GM18508 (cell line): Measurements from ENCODE around the gene KRT28.

ENCODE experiments used
- ATAC-seq: cut with Tn5 transposase; IDR thresholded peaks from one replicate; pipeline ENCODE4 v1.9.1; 2021; ENCODE audit warnings: moderate number of reproducible peaks; ENCODE audit not compliant: insufficient read depth, unreplicated experiment

KRT28 gene, protein sequence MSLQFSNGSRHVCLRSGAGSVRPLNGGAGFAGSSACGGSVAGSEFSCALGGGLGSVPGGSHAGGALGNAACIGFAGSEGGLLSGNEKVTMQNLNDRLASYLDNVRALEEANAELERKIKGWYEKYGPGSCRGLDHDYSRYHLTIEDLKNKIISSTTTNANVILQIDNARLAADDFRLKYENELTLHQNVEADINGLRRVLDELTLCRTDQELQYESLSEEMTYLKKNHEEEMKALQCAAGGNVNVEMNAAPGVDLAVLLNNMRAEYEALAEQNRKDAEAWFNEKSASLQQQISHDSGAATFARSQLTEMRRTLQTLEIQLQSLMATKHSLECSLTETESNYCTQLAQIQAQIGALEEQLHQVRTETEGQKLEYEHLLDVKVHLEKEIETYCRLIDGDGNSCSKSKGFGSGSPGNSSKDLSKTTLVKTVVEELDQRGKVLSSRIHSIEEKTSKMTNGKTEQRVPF

DNA sequence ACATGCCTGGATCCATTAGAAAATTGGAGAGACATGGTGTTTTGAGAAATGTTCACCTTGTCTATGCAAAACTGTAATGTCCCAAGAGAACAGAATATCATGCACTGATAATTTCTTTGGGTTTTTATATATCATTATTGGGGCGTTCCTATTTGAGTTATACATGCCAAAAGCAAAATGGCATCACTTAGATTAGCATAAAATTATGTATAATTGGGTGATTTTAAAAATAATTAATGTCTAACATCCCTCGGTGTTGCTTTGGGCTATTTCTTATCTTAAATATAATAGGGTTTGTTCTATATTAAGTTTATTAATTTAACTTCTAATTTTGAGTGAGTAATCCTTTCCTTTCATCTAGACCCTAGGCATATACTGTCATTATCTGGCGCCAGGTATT is at the start of gene KRT28:
Gene KRT28, minus strand, starts transcription at position 101 of the 400 bp plus-strand sequence. Its CDS starts 66 bp downstream, at position 35.
- no peak for ATAC-seq

DNA sequence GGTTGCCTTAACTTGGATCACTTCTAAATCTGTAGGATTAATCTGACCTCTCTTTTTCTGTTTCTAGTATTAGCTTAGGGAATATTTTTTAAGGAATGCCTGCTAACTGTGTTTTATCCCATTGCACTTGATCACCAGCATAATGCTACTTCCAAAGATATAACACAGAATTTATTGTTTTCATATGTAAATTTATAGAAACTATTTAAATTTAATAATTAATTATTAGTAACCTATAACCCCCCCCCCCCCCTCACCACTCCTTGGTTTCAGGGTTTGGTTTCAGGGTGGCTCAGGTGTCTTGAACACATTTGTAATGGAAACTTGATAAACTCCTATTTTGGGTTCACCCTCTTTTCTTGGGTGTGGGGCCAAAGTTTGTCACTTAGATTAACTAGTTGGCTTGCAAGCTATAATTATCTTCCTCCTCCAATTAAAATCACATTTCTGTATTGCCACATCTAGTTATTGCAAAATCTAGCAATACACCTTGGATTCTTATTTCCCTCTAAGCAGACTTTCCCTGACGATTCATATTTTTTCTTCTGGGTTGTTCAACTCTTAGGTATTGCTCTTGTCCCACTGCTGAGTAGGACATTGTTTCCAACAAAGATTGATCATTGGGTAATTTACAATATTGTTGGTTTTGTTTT is 49.0 kb upstream of the KRT28 start:
- no peak for ATAC-seq

DNA sequence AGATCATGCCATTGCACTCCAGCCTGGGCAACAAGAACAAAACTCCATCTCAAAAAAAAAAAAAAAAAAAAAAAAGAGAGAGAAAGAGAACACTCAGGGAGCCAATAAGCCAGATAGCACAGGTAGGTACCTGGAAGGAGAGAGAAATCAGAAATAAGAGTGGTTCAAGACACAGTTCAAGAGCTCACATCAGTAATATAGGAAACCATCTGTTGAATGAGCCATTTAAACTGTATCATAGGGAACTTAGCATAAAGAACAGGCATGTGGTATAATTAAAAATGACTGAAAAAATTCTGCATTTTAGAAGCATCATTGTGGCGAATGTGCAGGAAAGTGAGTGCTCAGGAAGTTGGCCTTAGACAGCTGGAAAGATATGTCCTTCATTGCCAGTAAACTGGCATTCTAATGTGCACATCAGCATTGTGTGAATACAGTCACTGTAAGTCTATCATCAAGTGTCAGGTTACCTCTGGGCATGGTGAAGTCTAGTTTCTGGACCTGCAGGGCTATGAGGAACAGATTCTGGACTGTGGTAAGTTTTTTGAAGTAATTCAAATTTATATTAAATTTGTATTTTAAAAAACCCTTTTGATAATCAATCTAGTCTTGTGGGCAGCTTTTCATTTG is 46.9 kb upstream of the KRT28 start:
- ATAC-seq, result no peak

DNA sequence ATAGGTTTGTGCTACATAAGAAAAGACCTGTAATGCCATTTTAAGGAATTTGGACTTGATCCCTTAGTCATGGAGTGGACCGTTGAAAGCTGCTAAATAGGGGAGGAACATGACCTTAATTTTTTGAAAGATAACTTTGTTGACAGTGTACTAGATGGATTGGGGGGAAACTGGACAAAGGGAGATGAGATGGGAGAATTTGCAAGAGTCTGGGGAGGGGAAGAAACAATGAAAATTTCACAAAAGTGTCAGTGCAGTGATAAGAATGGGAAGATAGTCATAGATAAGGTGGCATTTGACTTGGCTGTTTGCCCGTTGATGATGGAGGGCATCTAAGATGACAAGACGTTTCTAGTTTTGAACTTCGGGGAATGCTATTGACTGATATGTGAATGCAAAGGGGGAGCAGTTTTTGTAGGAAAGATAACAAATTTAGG is 44.9 kb upstream of the KRT28 start:
- no peak for ATAC-seq

DNA sequence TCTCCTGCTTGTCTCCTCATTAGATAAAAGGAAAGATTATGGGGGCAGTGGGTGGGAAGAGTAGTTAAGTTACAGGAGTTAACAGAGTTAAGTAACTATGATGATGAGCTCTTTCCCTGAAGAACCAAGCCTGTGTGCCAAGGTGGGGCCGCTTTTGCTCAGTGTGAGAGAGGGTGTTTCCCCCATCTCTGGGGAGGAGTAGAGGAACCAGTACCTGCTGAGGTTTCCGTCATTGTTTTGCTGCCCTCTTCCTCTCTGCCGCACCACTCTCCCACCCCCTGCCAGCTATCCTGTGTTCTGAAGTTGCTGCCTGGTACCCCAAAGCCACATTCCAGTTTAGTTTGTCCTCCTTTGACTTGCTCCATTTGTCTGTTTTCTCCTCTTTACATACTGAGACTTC is 43.5 kb upstream of the KRT28 start:
- ATAC-seq, result no peak

DNA sequence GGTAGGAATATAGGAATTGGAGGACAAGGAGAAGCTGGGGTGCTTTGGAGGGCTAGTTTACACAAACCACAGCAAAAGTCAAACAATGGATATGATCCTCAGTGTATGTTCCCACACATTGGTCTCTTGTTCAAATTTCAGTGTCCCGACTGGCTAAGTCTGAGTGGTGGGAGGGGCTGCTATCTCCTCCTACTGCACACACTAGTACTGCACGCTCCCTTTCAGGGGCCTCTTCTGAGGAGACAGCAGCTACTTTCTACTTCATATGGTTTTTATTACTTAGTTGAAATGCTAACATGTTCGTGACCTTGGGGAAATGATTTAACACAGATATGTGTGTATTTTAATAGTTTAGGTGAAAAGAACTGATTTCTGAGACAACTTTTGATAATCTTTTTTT is 41.5 kb upstream of the KRT28 start:
- no peak for ATAC-seq

DNA sequence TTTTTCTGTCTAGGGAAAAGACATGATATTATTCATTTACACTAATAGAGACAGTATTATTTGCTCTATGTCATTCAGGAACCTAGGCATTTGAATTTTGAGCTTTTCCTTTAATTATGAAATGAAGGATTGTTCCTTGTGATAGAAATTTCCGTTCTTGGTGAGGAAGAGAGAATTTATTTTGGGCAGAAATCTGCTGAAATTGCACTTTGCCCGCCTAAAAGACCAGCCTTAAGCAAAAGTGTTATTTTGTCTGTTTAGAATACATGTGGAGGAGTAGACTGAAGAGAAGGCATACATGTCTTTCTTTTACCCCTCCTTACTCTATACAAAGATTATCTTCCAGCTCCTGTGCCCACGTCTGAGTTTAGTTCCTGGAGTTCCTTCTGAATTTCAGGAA is 39.4 kb upstream of the KRT28 start:
- no peak for ATAC-seq

DNA sequence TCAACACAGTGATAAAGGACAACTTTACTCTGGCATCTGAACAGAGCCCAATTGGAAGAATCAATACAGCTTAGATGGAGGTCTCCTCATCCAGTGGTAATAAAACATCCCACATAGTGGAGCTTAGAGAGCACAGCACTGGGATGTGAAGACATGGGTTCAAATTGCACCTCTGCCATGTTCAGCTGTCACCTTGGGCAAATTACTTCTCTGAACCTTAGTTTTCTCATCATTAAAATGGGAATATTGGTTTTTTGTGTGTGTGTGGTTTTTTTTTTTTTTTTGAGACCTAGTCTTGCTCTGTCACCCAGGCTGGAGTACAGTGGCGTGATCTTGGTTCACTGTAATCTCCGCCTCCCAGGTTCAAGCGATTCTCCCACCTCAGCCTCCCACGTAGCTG is 36.3 kb upstream of the KRT28 start:
- no peak for ATAC-seq

DNA sequence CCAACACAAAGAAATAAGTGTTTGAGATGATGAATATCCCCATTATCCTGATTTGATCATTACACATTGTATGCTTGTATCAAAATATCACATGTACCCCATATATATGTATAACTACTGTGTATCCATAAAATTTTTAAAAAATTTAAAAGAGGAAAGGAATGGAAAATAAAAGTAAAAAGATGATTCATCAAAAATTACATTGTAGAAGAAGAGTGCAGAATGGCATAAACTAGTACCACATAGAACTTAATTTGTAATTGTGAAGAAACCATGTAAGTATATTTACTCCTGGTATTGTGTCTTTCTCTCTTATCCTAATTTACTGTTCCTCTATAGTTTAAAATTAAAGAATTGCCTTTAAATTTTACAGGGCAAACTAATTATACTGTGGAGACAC is 34.1 kb upstream of the KRT28 start:
- no peak for ATAC-seq

DNA sequence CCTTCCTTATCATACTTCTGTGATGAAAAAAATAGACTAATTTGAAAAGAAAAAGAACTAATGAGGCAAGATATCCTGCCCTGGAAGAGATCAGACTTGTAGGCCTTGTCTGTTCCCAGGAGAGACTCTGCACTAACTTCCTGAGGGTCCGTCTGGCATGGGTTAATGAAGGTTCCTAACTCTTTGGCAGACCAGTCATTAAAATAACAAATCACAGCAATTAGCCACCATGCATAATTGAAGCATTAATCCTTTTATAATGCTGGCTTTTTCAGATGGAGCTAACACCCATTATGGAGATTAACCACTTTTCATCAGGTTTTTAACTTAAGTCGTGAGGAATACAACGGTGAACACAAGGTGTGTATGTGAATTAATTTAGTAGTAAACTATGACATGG is 33.1 kb upstream of the KRT28 start:
- ATAC-seq, result no peak

DNA sequence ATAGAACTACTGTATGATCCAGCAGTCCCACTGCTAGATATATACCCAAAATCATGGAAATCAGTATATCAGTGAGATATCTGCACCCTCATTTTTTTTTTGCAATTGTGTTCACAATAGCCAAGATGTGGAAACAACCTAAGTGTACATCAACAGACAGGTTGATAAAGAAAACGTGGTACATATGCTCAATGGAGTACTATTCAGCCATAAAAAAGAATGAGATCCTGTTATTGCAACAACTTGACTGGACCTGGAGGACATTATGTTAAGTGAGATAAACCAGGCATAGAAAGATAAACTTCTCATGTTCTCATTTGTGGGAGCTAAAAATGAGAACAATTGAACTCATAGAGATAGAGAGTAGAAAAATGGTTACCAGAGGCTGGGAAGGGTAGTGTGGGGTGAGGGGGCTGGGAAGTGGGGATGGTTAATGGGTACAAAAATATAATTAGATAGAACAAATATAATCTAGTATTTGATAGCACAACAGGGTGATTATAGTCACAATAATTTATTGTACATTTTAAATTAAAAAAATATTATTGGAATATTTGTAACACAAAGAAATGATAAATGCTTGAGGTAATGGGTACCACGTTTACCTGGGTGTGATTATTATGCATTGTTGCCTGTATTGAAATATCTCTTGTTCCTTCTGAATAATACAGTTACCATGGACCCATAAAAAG is 30.5 kb upstream of the KRT28 start:
- ATAC-seq, result no peak

DNA sequence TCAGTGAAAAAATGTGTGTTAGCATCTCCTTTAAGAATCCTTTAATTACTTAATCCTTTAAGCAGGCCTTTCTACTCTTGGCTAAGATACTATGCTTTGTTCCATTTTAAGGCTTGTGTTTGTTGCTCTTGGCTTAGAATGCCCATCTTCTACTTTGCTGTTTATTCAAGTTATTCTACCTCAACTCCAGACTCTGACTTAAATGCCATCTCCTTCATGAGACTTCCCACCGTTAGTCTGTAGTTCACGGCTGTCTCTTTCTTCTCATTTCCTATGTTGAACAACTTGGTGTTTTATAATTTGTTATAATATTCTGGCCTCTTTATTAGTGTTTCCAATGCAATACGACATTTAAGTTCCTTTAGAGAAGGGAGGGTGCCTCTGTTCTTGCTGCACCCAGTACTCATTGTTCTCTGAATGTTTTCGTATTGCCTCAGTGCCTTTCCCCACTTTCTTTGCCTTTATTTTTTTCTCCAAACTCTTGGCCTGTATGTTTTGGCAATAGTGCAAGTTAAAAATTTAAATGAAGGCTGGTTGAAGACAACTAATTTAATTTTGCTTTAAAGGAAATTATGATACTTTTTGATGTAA is 28.8 kb upstream of the KRT28 start:
- no peak for ATAC-seq

DNA sequence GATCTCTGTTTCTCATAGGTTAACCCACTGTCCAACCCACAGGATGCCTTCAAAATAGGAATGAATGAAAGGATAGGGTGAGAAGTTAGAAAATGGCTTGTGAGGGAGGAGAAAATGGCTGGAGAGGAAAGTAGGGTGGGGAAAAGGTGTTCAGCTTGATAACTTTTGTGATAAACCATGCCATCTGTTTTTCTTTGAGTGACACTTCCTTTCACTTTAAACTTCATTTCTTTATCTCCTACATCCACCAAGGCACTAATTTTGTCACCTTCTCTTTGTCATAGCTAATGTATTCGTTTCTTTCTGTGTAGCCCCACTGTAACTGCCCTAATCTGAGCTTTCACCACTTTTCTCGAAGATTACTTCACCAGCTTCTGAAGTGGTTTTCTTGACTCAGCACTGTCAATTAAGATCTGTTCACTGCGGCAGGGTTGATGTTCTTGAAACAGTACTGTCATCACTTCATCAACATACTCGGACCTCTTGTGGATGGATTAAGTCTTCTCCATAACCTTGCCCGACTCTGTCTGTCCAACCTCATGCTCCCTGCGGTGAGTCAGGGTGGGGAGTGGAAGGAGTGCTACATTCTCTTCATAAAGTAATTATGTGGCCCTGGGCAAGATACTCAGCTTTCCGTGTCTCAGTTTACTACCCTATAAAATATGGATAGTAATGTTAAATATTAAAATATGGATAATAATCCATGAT is 28.1 kb upstream of the KRT28 start:
- no peak for ATAC-seq

DNA sequence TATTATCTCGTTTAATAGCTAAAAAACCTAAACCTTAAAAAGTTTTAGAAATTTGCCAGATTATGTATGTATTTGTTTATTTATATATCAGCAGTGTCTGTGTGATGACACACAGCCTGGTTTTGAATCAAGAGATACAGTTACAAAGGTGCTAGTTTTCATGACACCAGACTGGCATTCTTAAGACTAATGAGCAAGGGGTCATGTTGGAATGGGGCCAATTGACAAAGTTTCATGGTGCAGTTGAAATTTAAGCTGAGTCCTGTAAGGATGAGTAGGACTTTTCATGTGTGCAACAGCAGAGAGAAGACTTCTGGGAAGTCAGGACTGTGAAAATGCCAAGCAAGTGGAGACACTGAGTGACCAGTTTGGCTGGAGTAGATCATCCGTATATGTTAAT is 25.8 kb upstream of the KRT28 start:
- no peak for ATAC-seq

DNA sequence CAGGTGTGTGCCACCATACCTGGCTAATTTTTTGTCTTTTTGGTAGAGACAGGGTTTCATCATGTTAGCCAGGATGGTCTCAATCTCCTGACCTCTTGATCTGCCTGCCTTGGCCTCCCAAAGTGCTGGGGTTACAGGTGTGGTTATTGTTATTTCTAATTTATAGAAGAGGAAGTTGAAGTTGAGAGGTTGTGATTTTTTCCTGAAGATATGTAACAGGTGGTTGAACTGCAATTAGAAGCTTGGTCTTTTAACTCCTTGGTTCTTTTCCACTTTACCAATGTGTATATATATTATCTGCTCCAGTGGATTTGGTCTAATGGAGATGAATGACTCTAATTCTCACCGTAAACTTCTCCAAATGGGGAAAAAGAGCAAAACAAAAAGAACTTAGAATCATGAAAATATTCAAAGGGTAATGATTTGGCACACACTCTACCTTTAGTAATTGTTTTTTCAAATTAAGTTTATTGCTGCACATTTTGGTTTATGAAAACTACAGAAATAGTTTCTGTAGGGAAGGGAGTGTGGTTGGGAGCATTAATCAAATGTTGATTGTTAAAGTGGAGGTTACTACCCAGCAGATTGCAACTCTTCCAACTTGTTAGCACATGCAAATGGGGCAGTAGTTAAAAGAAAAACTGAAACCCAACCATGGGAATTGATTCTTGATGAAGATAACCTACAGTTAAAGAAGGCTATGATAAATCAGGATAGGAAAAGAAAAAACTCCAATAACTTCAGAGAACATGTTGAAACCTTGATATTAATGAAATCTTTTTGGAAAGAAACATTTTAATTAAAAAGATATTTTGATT is 24.5 kb upstream of the KRT28 start:
- ATAC-seq, result no peak

DNA sequence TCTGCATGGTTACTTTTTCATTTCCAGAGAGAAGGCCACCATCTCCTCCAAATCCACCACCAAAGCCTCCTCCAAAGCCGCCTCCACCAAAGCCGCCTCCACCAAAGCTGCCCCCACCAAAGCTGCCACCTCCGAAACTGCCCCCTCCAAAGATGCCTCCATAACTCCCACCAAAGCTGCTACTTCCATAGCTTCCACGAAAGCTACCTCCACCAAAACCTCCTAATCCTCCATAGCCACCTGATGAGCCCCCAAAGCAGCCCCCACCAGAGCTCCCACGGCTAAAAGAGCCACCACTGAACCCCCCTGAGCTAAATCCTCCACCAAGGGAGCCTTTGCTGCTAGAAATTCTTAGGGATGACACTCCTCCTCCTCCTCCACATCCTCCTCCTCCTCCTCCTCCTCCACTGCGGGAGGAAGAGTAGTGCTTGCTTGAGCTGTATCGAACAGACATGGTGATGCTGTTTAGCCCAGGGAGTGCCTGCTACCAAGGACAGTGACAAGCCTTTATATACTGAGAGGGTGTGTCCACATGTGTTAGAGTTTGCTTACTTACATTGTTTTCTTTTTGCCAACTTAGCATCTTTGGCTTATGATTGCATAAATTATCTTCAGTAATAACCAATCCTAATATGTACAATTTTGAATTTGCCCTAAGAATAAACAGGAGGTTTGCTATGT is 22.5 kb upstream of the KRT28 start, which contains the start of gene KRT10:
Gene KRT10, minus strand, starts transcription at position 483 of the 681 bp plus-strand sequence. Its CDS starts 29 bp downstream, at position 454.
- ATAC-seq, result no peak

DNA sequence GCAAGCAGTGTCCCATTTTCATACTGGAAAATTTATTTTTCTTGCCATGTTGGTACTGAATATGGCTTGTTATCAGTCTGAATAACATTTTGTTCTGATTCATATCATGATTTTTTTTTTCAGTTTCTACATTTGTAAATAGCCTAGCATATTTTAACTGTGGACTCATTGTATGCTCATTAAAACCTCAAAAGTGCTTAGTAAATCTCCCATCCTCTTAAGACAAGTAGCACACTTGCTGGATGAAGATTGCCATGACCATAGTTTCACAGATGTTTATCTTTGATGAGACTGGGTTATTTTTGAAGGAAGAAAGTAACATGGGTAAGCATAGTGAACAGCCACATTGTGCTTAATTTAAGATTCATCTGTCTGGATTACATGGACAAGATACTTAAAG is 21.8 kb upstream of the KRT28 start:
- no peak for ATAC-seq

DNA sequence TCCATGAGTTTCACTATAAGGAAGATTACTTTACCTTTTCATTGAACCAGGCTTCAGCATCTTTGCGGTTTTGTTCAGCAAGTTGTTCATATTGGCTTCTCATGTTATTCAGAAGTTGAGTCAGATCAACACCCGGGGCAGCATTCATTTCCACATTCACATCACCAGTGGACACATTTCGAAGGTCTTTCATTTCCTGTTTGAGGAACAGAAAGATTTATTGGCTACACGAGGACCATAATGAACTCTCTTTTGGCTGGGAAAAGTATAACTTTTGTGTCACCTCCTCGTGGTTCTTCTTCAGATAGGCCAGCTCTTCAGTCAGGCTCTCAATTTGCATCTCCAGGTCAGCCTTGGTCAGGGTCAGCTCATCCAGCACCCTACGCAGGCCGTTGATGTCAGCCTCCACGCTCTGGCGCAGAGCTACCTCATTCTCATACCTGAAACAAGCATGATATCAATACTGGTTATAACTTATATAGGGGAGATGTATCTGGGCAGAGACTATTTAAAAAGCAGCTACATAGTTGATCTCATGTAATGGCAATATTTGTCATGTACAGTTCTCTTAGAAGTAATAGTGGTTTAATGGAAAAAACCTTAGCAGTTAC is 20.6 kb upstream of the KRT28 start:
- no peak for ATAC-seq
